Osteocyte (in vitro differentiated cells): ENCODE data around the gene S100A5. TPM values are rescaled to one million over a fixed set of nuclear protein-coding genes. Genes with fewer than 3 reads are reported as not detected.
"Not testable (repeated sequence)": the region's sequence is repeated elsewhere in the genome, so short reads cannot be mapped to it uniquely, and the experiment has no call there.

Source experiments
- DNase-seq: peaks from one replicate; pipeline ENCODE4 v3.0.0; 2021; ENCODE audit warnings: mixed read lengths; ENCODE audit not compliant: unreplicated experiment; ENCODE audit errors: extremely low spot score
- H3K27ac Mint-ChIP-seq: one replicate; pipeline ENCODE4 v1.8.0; 2021; ENCODE audit warnings: mild to moderate bottlenecking, mixed read lengths; ENCODE audit not compliant: unreplicated experiment
- H3K27me3 Mint-ChIP-seq: one replicate; pipeline ENCODE4 v1.8.0; 2021; ENCODE audit warnings: mixed read lengths; ENCODE audit not compliant: unreplicated experiment
- H3K36me3 Mint-ChIP-seq: one replicate; pipeline ENCODE4 v1.8.0; 2021; ENCODE audit warnings: mixed read lengths; ENCODE audit not compliant: unreplicated experiment
- H3K4me1 Mint-ChIP-seq: one replicate; pipeline ENCODE4 v1.8.0; 2021; ENCODE audit warnings: mixed read lengths; ENCODE audit not compliant: unreplicated experiment
- H3K4me3 Mint-ChIP-seq: one replicate; pipeline ENCODE4 v1.8.0; 2021; ENCODE audit warnings: mild to moderate bottlenecking, moderate library complexity, mixed read lengths; ENCODE audit not compliant: unreplicated experiment
- H3K9me3 Mint-ChIP-seq: one replicate; pipeline ENCODE4 v1.8.0; 2021; ENCODE audit warnings: mixed read lengths; ENCODE audit not compliant: unreplicated experiment
- CTCF ChIP-seq: fragments of 200-600 bp; sonication (generic); IDR thresholded peaks from 2 replicates; pipeline ENCODE4 v1.5.0; 2021; ENCODE audit warnings: antibody characterized with exemption, mild to moderate bottlenecking, moderate library complexity
- total RNA-seq: library from RNA; stranded (reverse); gene quantifications from 2 replicates; pipeline ENCODE4 v1.2.1, GENCODE V29; 2021

Gene S100A5
- total RNA-seq, 1 donor from 2014 or later = 1.0 TPM

- peaks cover 13% of the 10 kb centered on the region for H3K4me1 Mint-ChIP-seq
- H3K27me3 Mint-ChIP-seq = no peaks in the 10 kb centered on the region
- no peak for TF ChIP-seq CTCF
- H3K27ac Mint-ChIP-seq = no peak overlapping the region
- no peaks in the 10 kb centered on the region for H3K9me3 Mint-ChIP-seq
- H3K4me3 Mint-ChIP-seq = no peak overlapping the region
- no peak for DNase-seq
- H3K36me3 Mint-ChIP-seq = no peaks in the 10 kb centered on the region
Measured at GRCh38 chr1:153585006-153585405, 44.3 kb upstream of the S100A5 start.

- H3K27me3 Mint-ChIP-seq = no peaks in the 10 kb centered on the region
- no peak for DNase-seq
- no peaks in the 10 kb centered on the region for H3K9me3 Mint-ChIP-seq
- TF ChIP-seq CTCF = no peak
- H3K27ac Mint-ChIP-seq = no peak overlapping the region
- H3K4me1 Mint-ChIP-seq = peaks cover 14% of the 10 kb centered on the region
- no peaks in the 10 kb centered on the region for H3K36me3 Mint-ChIP-seq
- no peak overlapping the region for H3K4me3 Mint-ChIP-seq
Measured at GRCh38 chr1:153583976-153584375, 43.2 kb upstream of the S100A5 start.

DNA sequence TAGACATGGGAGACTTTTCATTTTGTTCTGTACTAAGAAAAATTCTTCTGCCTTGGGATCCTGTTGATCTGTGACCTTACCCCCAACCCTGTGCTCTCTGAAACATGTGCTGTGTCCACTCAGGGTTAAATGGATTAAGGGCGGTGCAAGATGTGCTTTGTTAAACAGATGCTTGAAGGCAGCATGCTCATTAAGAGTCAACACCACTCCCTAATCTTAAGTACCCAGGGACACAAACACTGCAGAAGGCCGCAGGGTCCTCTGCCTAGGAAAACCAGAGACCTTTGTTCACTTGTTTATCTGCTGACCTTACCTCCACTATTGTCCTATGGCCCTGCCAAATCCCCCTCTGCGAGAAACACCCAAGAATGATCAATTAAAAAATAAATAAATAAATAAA is 42.8 kb upstream of the S100A5 start:
- H3K36me3 Mint-ChIP-seq, H3K4me3 Mint-ChIP-seq, DNase-seq, H3K9me3 Mint-ChIP-seq, H3K27ac Mint-ChIP-seq, H3K27me3 Mint-ChIP-seq: not testable (repeated sequence)
- H3K4me1 Mint-ChIP-seq = peaks cover 17% of the 10 kb centered on the region

DNA sequence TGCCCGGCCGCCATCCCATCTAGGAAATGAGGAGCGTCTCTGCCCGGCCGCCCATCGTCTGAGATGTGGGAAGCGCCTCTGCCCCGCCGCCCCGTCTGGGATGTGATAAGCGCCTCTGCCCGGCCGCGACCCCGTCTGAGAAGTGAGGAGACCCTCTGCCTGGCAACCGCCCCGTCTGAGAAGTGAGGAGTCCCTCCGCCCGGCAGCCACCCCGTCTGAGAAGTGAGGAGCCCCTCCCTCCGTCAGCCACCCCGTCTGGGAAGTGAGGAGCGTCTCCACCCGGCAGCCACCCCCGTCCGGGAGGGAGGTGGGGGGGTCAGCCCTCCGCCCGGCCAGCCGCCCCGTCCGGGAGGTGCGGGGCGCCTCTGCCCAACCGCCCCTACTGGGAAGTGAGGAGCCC is 42.1 kb upstream of the S100A5 start:
- peaks cover 24% of the 10 kb centered on the region for H3K4me1 Mint-ChIP-seq
- H3K4me3 Mint-ChIP-seq, H3K9me3 Mint-ChIP-seq, H3K27me3 Mint-ChIP-seq, H3K36me3 Mint-ChIP-seq, H3K27ac Mint-ChIP-seq, DNase-seq: not testable (repeated sequence)

DNA sequence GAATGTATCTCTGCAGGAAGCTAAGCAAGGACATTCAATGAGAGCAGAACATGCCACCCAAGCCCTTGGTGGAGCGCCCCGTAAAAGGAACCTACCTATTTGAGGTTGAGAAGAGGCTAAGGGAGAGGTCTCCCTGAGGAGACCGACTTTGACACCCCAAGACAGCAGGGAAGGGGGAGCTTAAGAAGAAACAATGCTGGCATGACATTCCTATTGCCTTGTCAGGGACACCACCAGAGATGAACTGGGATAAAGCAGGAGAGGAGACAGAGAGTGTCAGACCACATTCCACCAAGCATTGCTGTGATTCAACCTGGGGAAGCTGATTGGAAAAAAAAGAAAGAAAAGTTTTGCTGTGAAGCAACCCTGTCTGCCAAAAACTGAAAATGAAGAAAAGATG is 38.2 kb upstream of the S100A5 start:
- Mint-ChIP-seq H3K36me3 (no peaks in the 10 kb centered on the region), H3K9me3 (no peaks in the 10 kb centered on the region), H3K27ac (no peak overlapping the region), H3K27me3 (no peaks in the 10 kb centered on the region), H3K4me1 (peaks cover 14% of the 10 kb centered on the region), H3K4me3 (no peak overlapping the region)
- TF ChIP-seq CTCF = no peak
- no peak for DNase-seq

DNA sequence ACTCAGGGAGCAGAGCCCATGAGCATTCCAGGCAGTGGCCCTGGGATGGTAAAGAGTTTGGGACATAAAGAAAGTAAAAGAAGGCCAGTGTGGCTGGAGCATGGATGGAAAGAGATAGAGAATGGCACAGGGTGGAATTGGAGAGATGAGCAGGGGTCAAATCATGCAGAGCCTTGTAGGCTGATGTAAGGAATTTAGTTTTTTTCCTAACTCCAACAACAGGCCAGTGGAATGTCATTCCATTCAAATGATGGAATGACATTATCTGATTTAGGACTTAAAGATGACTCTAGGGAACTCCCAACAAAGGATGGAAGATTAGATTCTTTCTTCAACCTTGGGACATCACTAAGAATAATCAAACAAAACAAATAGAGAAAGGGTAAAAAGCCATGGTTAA is 37.8 kb upstream of the S100A5 start:
- DNase-seq = no peak
- no peak for TF ChIP-seq CTCF
- H3K9me3 Mint-ChIP-seq = no peaks in the 10 kb centered on the region
- no peaks in the 10 kb centered on the region for H3K27me3 Mint-ChIP-seq
- H3K36me3 Mint-ChIP-seq = no peaks in the 10 kb centered on the region
- no peak overlapping the region for H3K27ac Mint-ChIP-seq
- H3K4me3 Mint-ChIP-seq = no peak overlapping the region
- peaks cover 14% of the 10 kb centered on the region for H3K4me1 Mint-ChIP-seq
